ENCODE measurements around the gene RIPOR2.
"Not testable (repeated sequence)": the region's sequence is repeated elsewhere in the genome, so short reads cannot be mapped to it uniquely, and the experiment has no call there.

Gene RIPOR2

DNA sequence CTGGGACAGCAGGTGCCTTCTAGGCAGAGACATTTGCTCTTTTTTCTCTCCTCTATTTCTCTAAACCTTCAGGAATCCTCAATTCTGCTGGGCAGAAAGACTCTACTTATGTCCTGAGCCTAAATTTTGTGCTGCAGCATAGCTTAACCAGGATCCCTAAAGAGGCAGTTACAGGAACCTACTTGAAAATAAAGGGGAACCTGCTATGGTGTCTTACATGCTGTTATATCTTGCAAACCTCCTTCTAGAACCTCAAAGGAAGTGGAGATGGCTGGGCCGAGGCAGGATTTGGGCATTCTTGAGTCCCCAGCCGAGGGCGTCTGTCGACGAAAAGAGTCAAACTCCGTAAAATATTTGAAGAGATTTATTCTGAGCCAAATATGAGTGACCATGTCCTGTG, 178.1 kb downstream of the RIPOR2 start:
- DNase-seq, result no peak

DNA sequence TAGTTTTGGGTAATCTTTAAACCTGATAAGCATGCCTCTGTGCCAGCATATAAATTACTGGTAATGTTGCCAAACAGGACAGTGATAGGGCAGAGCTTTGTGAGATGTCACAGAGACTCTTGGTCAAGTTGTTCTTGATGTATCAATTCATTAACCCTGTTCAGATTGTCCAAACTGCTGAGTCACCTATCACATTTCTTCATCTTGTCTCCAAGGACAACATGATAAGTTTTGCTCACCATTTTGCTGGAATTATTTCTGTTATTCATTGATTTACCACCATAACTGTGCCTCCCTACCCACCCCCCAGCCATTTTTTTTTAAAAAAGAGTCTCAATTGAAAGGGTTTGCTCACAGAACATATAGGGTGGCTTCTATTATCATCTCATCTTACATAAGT, 180.5 kb downstream of the RIPOR2 start:
- DNase-seq, result no peak

DNA sequence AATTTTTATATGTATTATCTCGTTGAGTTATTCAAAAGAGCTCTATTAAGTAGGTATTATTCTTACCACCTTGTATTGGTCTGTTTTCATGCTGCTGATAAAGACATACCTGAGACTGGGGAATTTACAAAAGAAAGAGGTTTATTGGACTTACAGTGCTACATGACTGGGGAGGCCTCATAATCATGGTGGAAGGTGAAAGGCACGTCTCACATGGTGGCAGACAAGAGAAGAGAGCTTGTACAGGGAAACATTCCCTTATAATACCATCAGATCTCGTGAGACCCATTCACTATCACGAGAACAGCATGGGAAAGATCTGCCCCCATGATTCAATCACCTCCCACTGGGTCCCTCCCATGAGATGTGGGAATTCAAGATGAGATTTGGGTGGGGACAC, 181.4 kb downstream of the RIPOR2 start:
- not testable (repeated sequence) for DNase-seq
